GM20431 (cell line): ENCODE data around the gene LSS.
"Not testable (repeated sequence)": the region's sequence is repeated elsewhere in the genome, so short reads cannot be mapped to it uniquely, and the experiment has no call there.

ENCODE experiments used
- in situ Hi-C: fragments of 300-500 bp; cut with MseI, MboI; formaldehyde crosslinking; loops from one replicate; pipeline ENCODE4 v1.15.0; 2020; ENCODE audit warnings: low sequenced_read_pairs; ENCODE audit not compliant: unreplicated experiment

Gene LSS

DNA sequence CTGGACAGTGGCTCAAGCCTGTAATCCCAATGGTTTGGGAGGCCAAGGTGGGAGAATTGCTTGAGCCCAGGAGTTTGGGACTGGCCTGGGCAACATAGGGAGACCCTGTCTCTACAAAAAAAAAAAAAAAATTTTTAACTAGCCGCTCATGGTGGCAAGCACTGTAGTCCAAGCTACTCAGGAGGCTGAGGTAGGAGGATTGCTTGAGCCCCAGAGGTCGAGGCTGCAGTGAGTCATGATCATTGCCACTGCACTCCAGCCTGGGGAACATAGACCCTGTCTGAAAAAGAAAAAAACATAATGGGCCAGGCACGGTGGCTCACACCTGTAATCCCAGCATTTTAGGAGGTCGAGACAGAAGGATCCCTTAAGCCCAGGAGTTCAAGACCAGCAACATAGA, 49.6 kb downstream of the LSS start:
- in situ Hi-C loops = no loop called here

DNA sequence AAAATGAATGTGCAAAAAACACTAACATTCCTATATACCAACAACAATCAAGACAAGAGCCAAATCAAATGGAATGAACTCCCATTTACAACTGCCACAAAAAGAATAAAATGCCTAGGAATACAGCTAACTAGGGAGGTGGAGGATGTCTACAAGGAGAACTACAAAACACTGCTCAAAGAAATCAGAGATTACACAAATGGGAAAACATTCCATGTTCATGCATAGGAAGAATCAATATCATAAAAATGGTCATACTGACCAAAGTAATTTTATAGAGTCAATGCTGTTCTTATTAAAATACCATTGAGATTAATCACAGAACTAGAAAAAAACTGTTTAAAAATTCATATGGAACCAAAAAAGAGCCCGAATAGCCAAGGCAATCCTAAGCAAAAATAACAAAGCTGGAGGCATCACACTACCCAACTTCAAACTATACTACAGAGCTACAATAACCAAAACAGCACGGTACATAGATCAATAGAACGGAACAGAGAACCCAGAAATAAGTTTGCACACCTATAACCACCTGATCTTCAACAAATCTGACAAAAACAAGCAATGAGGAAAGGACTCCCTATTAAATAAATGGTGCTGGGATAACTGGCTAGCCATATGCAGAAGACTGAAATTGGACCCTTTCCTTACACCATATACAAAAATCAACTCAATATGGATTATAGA, 52.0 kb downstream of the LSS start:
- in situ Hi-C loops = not testable (repeated sequence)

DNA sequence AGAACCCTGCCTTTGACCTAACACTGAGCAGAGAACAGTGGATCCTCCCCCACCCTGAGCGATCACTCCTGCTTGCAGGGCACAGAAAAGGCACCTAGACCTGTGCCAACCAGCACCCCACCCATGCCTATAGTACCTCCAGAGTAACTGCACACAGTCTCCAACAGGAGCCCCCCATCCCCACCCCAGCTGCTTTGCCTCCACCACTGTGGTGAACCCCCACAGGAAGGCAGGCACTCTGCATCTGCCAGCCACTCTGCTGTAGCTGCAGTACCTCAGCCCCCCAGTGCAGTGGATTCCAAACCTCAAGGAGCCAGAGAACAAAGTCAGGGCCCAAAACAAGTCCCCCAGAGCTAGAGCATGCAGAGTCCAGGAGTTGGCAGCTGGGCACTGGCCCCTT, 55.0 kb downstream of the LSS start:
- in situ Hi-C loops = no loop called here

DNA sequence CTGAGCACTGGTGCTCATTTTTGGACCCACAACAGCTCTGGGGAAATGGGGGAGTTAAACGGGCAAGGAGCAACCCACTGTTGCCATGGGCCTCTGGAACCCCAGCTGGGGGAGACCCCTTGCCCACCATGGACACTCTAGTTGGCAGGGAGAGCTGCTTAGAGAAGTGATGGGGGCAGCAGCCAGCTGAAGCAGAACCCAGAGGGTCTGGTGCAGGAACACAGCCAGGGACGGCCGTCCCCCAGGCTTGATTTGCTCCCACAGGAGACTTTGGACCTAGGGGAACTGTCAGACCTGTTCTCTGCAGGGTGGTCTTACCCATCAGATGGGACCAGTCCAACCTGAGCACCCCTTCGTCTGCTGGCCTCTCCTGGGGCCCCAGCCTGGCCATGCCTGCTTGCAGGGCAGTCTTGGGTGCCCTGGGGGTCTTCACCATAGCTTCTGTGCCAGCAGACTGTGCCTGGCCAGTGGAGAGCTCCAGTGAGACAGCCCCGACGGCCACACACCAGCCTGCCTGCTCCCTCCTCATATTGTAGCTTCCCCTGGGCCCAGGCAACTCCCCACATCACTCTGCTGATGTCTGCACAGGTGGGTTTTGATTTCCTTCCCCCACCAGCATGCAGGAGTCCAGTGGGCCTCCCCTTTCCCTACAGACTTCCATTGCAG, 55.6 kb downstream of the LSS start:
- in situ Hi-C loops = no loop called here

DNA sequence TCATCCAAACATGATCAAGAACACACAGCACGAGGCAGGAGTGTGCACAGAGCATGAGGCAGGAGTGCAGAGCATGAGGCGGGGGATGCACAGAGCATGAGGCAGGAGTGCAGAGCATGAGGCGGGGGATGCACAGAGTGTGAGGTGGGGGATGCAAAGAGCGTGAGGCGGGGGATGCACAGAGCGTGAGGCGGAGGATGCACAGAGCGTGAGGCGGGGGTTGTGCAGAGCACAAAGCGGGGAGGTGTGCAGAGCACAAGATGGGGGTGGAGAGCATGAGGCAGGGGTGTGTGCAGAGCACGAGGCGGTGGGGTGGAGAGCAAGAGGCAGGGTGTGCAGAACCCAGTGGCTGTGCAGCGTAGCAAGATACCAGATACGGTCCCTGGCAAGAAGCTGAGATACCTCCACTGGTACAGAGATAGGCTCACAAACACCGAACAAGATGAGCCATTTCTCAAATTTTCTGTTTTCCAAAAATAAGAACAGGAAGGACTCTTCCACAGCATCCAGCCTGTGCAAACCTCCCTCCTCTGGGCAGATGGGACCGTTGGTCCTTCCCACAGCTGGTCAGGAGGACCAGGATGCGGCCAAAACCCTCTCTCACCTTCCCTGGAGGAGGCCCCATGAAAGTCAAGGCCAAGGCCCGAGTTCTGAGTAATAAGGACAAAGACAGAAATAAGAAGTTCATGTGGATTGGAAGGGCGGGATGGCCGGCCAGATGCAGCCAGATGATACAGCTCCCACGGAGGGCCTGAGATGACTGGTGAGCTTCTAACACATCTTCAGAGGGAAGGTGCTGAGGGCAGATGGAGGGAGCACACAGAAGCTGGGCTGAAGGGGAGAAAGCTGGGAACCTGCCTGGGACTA, 56.3 kb downstream of the LSS start:
- in situ Hi-C loops = no loop called here

DNA sequence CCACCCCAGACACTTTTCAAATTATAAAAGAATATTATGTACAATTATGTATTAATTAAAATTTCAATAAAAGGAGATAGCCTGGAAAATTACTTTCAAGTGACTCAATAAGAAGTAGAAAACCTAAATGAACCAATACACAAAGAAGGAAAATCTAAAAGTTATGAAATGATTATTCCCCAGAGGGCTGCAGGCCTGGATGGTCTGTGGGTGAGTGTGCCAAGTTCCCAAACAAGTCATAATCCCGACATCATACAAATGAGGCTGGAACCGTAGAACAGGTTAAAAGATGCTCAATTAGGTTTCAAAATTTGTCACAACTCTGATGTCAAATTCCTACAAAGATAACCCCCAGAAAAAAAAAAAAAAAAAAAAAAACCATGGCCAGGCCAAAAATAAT, 57.0 kb downstream of the LSS start:
- in situ Hi-C loops = no loop called here

DNA sequence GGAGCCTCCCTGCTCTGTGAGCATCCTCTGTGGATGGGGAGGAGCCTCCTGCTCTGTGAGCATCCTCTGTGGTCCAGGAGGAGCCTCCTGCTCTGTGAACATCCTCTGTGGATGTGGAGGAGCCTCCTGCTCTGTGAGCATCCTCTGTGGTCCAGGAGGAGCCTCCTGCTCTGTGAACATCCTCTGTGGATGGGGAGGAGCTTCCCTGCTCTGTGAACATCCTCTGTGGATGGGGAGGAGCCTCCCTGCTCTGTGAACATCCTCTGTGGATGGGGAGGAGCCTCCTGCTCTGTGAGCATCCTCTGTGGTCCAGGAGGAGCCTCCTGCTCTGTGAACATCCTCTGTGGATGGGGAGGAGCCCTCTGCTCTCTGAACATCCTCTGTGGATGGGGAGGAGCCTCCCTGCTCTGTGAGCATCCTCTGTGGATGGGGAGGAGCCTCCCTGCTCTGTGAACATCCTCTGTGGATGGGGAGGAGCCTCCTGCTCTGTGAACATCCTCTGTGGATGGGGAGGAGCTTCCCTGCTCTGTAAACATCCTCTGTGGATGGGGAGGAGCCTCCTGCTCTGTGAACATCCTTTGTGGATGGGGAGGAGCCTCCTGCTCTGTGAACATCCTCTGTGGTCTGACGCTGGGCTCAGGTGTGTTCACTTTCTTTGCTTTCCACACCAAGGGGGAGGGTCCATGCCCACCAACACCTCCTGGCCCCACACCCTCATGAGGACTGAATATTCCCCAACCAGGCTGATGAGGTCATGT, 58.0 kb downstream of the LSS start:
- in situ Hi-C loops = not testable (repeated sequence)

DNA sequence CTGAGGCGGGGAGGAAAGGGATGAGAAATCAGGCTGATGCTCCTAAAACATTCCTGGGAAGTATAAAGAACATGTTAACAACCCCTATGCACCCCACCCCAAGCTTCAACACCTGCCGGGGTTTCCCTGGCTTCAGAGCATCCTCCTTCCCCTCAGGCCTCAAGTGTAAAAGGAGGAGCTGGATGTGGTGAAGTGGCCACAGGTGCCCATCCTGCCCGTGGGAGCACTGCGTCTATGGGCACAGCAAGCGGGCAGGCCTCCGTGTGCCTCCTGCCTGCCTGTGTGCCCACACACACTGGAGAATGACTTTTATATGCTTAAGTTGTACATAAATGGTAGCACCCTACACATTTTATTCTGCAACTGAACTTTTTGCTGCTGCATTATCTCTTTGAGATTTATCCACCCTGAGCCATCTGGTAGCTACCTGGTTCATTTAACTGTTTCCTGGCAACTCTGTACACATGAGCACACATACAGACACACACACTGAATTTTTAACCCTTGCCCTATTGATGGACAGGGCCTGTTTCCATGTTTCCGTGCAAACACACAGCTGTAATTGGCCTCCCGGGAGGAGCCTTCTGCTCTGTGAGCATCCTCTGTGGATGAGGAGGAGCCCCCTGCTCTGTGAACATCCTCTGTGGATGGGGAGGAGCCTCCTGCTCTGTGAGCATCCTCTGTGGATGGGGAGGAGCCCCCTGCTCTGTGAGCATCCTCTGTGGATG, 59.8 kb downstream of the LSS start:
- in situ Hi-C loops = no loop called here

DNA sequence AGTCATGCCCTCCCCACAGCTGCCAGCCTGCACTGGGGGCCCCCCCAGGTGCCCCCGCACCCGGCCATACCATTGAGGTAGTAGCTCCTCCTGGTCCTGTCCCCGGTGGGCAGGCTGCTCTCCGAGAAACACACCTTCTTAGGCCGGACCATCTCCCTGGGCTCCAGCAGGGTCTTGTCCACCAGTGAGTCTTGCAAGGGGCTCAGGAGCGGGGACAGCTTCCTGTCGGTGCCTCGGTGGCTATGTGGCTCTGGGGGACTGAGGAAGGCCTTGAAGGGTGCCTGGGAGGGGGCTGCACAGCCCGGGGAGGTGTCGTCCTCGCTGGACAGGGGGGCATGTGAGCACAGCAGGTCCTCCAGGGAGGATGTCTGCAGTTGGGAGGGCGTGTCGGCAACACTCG, 60.3 kb downstream of the LSS start:
- in situ Hi-C loops = no loop called here

DNA sequence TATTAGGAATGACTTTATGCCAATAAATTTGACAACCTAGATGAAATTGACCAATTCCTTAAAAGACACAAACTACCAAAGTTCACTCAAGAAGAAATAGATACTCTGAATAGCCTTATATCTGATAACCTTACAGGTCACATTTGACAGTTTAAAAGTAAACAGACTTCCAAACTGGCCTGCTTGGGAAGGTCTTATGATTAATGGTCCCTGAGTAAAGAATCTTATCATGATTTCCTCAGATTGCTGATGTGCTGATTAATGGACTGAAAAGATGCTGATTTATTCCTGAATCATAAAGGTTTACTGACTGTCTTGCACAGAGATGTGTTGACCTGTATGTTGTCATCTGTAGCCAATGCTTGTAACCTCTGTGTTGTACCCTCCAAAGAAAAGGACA, 63.5 kb downstream of the LSS start:
- in situ Hi-C loops = no loop called here

DNA sequence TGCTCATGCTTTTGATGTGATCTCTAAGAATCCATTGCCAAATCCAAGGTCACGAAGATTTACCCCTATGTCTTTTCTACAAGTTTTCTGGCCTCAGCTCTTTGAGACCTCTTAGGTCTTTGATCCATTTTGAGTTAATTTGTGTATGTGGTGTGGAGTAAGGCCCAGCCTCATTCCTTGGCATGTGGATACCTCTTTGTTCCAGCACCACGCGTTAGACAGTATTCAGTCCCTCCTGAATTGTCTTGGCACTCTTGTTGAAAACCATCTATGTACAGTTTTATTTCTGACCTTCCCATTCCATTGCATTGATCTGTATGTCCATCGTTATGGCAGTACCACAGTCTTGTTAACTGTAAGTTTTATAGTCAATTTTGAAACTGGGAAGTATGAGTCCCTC, 65.2 kb downstream of the LSS start:
- in situ Hi-C loops = no loop called here

DNA sequence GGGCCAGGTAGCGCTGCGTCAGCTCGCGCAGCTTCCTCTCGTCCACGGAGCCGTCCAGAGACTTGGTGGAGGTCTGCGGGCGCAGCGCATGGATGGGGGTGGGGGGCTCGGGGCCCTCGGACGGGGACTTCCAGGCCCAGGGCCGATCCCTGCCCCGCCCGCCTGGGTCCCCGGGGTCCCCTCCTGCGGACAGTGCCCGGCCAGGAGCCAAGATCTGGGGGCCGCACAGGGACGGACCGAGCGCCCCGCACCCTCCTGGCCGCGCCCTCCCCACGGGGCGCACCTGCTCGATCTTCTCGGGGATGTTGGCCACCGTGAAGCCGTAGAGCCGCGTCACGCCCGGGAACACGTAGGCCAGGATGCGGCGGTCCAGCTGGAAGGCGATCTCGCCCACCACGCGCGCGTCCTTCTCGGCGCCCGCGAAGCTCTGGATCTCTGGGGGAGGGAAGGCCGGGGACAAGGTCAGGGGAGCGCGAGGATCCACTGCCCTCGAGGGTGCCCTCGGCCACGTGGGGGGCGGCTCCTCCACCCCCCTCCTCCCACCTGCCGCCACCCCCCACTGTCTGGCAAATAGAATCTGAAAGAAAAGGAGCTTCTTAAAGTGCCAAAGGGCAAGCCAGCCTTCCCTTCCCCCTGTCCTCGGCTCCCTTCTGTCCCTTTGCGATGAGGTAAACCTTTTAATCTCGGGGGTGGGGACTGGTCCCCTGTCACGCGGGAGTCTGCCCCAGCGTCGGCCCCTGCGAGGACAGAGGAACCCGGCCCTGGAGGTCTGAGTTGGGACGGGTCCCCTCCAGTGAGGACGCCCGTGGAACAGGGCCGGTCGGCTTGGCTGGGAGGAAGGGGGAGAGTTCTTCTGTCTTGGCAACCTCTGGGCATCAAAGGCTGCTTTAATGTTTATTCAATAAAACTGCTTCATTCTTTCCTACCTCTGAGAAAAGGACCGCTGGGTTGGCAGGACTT, 66.7 kb downstream of the LSS start:
- in situ Hi-C loops = no loop called here

DNA sequence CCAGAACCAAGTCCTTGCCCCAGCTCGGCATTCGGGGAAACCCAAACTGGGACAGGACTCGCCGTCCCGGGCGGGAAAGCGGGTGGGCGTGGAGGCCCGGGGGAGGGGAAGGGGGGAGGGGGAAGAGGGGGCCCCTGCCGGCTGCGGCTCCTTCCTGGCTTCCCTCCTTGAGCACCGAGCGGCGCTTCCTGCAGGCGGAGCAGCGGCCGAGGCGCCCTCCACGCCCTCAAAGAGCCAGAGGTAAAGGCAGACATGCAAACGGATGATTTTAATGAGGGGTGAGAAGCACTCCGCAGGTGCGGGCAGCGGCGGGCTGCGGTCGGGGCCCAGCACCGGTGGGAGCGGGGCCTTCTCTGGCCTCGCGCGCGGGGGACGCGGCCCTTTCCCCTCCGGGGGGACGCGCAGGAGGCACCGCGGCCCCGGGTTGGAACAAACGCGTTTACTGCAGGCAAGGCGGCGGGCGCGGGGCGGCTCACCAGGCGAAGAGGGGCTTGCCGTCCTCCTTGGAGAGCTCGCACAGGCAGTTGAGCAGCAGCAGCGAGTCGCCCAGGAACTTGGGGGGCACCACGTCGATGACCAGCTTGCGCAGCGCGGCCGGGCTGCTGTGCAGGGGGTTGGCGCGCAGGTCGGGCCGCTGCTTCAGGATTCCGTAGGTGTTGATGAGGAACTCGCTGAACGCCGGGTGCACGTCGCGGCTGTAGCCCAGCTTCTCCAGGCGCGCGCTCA, 67.5 kb downstream of the LSS start:
- in situ Hi-C loops = no loop called here

DNA sequence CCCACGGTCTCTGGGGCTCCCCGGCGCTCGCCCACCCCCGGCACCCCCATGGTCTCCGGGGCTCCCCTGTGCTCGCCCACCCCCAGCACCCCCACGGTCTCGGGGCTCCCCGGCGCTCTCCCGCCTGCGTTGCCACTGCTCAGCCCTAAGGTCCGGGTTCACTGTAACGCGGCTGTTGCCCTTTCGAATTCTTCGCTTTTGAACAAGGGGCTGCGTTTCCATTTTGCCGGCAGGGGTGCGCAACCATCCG, 68.0 kb downstream of the LSS start:
- in situ Hi-C loops = no loop called here

DNA sequence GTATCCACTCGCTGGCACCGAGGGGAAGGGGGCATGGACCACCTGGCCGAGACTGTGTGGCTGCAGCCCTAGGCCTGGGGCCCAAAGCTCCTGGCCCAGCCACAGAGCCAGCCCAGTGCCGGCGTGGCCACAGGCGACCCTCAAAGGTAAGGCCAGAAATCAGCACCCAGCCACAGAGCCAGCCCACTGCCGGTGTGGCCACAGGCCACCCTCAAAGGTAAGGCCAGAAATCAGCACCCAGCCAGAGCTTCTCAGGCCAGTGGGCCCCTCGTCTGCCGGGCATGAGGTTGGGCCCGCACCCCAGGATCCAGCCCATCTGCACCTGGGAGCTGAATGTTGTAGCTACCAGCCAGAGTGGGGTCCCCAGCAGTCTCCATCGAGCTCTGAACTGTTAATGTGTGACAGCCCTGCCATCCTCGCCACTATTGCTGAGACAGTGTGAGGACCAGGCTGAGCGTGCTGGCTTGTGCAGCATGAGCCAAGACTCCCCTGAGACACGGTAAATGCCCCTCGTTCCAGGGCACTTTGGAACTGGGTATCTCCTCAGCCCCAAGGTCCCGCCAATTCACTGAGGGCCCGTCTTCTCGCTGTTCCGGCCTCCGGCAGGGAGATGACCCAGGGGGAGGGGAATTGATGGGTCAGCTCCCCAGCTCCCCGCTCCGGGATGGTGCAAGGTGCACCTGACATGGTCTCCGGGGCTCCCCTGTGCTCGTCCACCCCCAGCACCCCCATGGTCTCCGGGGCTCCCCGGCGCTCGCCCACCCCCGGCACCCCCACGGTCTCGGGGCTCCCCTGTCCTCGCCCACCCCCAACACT, 68.5 kb downstream of the LSS start:
- in situ Hi-C loops = no loop called here

DNA sequence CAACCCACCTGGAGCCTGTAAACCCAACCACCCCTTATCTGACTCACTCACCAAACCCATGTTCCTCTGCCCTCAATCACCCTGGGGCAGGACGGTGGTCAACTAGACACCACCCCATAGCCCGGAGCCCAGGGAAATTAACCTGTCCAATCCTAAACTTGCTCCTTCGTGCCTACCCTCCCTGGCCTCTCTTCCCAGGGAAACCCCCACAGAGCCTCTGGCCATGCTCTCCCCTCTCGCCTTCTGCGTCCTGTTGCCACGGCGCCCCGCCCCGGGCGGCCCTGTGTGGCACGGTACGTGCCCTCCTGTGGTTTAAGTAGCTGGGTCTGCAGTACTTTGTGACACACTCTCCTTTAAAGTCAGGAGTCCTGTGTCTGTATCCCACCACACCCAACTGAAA, 69.2 kb downstream of the LSS start:
- in situ Hi-C loops = no loop called here

DNA sequence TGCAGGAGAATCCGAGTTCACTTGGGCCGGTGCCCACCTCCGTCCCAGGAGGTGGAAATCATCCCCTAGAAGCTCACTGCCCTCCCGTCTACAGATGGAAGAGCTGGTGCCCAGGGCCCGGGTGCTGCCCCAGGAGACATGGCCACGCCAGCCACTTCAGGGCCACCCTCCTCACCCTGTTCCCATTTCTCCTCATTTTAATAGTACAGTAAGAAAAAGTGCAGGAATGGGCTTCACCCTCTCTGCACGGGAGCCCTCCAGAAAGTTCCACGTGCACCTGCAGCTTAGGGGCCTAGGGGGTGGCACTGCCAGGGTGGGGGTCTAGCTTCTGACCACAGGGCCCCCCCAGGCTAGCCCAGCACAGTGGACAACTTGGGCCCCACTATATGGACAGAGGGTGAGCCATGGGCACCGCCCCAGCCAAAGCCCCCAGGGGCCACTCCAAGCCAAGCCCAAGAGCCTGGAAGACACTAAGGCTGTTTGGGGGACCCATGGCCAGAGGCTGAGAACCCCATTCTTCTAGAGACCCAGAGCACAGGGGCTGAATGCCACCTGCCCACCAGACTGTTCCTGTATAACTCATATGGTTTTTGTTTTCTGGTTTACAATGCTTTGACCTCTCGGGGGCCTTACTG, 69.8 kb downstream of the LSS start:
- in situ Hi-C loops = no loop called here
